Testis (tissue), 2 donors: ENCODE measurements around the gene SCN11A.

Experiments
- CTCF ChIP-seq, 3 experiments: fragments of 450-650 bp in 2 of 3; fragments of 200-600 bp in 1 of 3; sonication (generic) in 1 of 3; IDR thresholded peaks; one replicate each; pipeline ENCODE4 v1.5.1; 2016 to 2019; ENCODE audit warnings: antibody characterized with exemption in 3 of 3, mild to moderate bottlenecking in 2 of 3, moderate library complexity in 1 of 3
- POLR2A ChIP-seq: fragments of 450-650 bp; IDR thresholded peaks from one replicate; pipeline ENCODE4 v1.6.1; 2017; ENCODE audit warnings: antibody characterized with exemption, mild to moderate bottlenecking, moderate library complexity

- TF ChIP-seq CTCF (IDR thresholded peaks at IDR 0.05) = no peak
- TF ChIP-seq POLR2A = no peak
These were observed 43.3 kb upstream of the SCN11A start for GRCh38 chr3:39094851-39095677.
